Tibial nerve (tissue), 4 donors: ENCODE results near the gene TSGA10. TPM values are rescaled to one million over a fixed set of nuclear protein-coding genes. Genes with fewer than 3 reads are reported as not detected.

Experiments used
- DNase-seq, 2 donors: peaks; one replicate each; pipeline ENCODE4 v3.0.0-alpha.2; 2019; ENCODE audit warnings: low spot score in 2 of 2
- H3K27ac ChIP-seq, 4 donors: fragments of 200-600 bp; sonication (generic) in 3 of 4; one replicate each; pipeline ENCODE4 v1.5.1; 2017 to 2019; ENCODE audit warnings: mild to moderate bottlenecking in 1 of 4
- H3K27me3 ChIP-seq, 2 donors: fragments of 200-600 bp; sonication (generic) in 1 of 2; one replicate each; pipeline versions ENCODE4 v1.5.1 to v1.6.0; 2017 to 2019
- H3K36me3 ChIP-seq, 3 donors: fragments of 200-600 bp; sonication (generic); one replicate each; pipeline ENCODE4 v1.5.1; 2018 to 2019
- H3K4me1 ChIP-seq, 4 donors: fragments of 200-600 bp; sonication (generic) in 3 of 4; one replicate each; pipeline ENCODE4 v1.5.1; 2017 to 2019
- H3K4me3 ChIP-seq, 4 donors: fragments of 200-600 bp; sonication (generic) in 3 of 4; one replicate each; pipeline ENCODE4 v1.5.1; 2017 to 2019; ENCODE audit warnings: mild to moderate bottlenecking in 1 of 4, moderate library complexity in 1 of 4
- H3K9me3 ChIP-seq, 4 donors: fragments of 200-600 bp; sonication (generic) in 3 of 4; one replicate each; pipeline ENCODE4 v1.5.1; 2017 to 2019
- EP300 ChIP-seq, 2 donors: sonication (generic); formaldehyde crosslinking; IDR thresholded peaks; one replicate each; pipeline ENCODE4 v1.6.1; 2017; ENCODE audit warnings: antibody characterized with exemption in 2 of 2, mild to moderate bottlenecking in 1 of 2
- POLR2A ChIP-seq, 2 donors: fragments of 450-650 bp; IDR thresholded peaks; one replicate each; pipeline ENCODE4 v1.6.1; 2017; ENCODE audit warnings: antibody characterized with exemption in 2 of 2, mild to moderate bottlenecking in 2 of 2, moderate library complexity in 2 of 2
- WGBS, 2 donors: methylation state at CpG; one replicate each; pipeline ENCODE4 v1.1.5; 2018; 5-methylcytosine and 5-hydroxymethylcytosine counted together
- total RNA-seq, 4 donors: library from RNA; depleted of rRNA; stranded (reverse); fragments of >200 nt; gene quantifications; one replicate each; pipeline ENCODE4 v1.1.0, GENCODE V29; 2016
- TF ChIP-seq, protein P1 (sequence below), 5 experiments: fragments of 200-600 bp in 3 of 5; fragments of 450-650 bp in 2 of 5; sonication (generic) in 3 of 5; IDR thresholded peaks; one replicate each; pipeline ENCODE4 v1.5.1; 2016 to 2019; ENCODE audit warnings: antibody characterized with exemption in 5 of 5, mild to moderate bottlenecking in 3 of 5, moderate library complexity in 2 of 5

The TSGA10 gene
- total RNA-seq, 4 donors from 2014 or later, result 6.5 to 12.9 (median 10.0) TPM

DNA sequence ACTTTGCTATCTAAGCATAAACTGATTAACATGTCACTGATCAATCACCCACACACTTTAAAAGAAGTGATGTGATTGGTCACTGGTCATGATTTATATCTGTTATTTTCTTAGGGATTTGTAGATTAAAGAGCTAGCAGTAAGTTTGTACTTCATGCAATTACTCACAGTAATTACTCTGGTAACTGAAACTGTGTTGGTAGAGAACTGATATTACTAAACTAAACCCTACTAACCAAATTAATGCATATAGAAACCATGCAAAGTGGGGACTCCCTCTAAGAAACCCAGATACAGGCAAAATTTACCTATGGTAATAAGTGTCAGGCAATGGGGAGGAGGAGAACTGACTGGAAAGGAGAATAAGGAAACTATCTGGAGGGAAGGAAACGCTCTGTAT, 58.0 kb downstream of the TSGA10 start:
- WGBS, 2 donors, result 85 to 89% methylated on average over 1 of the region's 1 CpG

DNA sequence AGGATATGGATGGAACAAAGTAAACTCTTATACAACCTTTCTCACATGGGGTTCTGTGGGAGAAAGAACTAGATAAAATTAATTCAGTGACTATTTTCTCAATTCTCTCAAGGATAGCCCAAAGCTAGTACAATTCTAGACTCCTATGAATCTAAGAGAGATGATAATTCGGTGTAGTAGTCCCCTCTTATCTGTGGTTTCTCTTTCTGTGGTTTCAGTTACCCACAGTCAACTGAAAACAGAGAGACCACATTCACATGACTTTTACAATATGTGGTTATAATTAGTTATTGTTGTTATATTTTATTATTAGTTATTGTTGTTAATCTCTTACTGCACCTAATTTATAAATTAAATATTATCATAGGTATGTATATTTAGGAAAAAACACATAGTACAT, 66.7 kb downstream of the TSGA10 start:
- no peak for DNase-seq
- TF ChIP-seq, protein P1, sequence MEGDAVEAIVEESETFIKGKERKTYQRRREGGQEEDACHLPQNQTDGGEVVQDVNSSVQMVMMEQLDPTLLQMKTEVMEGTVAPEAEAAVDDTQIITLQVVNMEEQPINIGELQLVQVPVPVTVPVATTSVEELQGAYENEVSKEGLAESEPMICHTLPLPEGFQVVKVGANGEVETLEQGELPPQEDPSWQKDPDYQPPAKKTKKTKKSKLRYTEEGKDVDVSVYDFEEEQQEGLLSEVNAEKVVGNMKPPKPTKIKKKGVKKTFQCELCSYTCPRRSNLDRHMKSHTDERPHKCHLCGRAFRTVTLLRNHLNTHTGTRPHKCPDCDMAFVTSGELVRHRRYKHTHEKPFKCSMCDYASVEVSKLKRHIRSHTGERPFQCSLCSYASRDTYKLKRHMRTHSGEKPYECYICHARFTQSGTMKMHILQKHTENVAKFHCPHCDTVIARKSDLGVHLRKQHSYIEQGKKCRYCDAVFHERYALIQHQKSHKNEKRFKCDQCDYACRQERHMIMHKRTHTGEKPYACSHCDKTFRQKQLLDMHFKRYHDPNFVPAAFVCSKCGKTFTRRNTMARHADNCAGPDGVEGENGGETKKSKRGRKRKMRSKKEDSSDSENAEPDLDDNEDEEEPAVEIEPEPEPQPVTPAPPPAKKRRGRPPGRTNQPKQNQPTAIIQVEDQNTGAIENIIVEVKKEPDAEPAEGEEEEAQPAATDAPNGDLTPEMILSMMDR (IDR thresholded peaks at IDR 0.05), result no peak
- no peak for TF ChIP-seq POLR2A (IDR thresholded peaks at IDR 0.05)
- no peak for TF ChIP-seq EP300 (IDR thresholded peaks at IDR 0.05)
- Histone ChIP-seq H3K9me3 (peaks cover 0 to under 1% (median 0%) of the 10 kb centered on the region in 4 donors), H3K27me3 (no peaks in the 10 kb centered on the region), H3K36me3 (no peaks in the 10 kb centered on the region), H3K4me3 (no peak overlapping the region), H3K27ac (no peak overlapping the region), H3K4me1 (no peaks in the 10 kb centered on the region)
- WGBS, 2 donors, result 71 to 86% methylated on average over 1 of the region's 1 CpG

More for the DNA sequence above, 58.0 kb downstream of the TSGA10 start:
- TF ChIP-seq EP300 (IDR thresholded peaks at IDR 0.05), result no peak
- TF ChIP-seq POLR2A (IDR thresholded peaks at IDR 0.05), result no peak
- TF ChIP-seq, protein P1 (IDR thresholded peaks at IDR 0.05), result no peak
- H3K9me3 ChIP-seq, result peaks cover 0 to 13% (median 0%) of the 10 kb centered on the region in 4 donors
- no peaks in the 10 kb centered on the region for H3K36me3 ChIP-seq
- peaks cover 0 to under 1% (median 0%) of the 10 kb centered on the region in 4 donors for H3K4me1 ChIP-seq
- H3K4me3 ChIP-seq, result no peak overlapping the region
- no peak for DNase-seq
- no peak overlapping the region for H3K27ac ChIP-seq
- H3K27me3 ChIP-seq, result no peaks in the 10 kb centered on the region

DNA sequence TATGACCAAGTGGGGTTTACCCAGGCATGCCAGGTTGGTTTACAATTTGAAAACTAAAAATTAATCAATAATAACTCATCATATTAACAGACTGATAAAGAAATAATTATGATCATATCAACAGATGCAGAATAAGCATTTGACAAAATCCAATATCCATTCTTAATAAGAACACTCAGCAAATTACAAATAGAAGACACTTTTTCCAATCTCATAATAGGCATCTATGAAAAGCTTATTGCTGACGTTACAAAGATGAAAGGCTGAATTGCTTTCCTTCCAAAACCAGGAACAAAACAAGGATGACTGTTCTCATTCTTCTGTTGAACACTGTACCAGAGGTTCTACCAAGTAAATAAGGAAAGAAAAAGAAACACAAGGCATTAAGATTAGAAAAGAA, 68.4 kb downstream of the TSGA10 start:
- DNase-seq, result no peak
- no peaks in the 10 kb centered on the region for H3K36me3 ChIP-seq
- TF ChIP-seq, protein P1 (IDR thresholded peaks at IDR 0.05), result no peak
- TF ChIP-seq EP300 (IDR thresholded peaks at IDR 0.05), result no peak
- no peak for TF ChIP-seq POLR2A (IDR thresholded peaks at IDR 0.05)
- H3K4me1 ChIP-seq, result no peaks in the 10 kb centered on the region
- H3K4me3 ChIP-seq, result no peak overlapping the region
- H3K27ac ChIP-seq, result no peak overlapping the region
- WGBS, 2 donors, result 47 to 50% methylated on average over 1 of the region's 1 CpG
- H3K9me3 ChIP-seq, result no peaks in the 10 kb centered on the region
- peaks cover 0 to 6% of the 10 kb centered on the region in 2 donors for H3K27me3 ChIP-seq

DNA sequence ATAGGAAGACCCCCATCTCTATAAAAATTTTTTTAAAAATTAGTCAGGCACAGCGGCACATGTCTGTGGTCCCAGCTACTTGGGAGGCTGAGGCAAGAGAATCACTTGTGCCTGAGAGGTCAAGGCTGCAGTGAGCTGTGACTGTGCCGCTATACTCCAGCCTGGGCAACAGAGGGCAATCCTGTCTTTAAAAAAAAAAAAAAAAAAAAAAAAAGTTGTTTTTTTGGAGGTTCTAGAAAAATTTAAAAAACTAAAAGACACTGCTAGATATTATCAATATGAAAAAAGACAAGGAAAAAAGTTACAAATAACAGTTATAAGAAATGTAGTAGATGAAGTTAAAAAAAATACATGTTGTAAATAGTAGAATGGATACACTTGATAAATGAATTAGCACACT, 69.3 kb downstream of the TSGA10 start:
- no peaks in the 10 kb centered on the region for H3K9me3 ChIP-seq
- no peaks in the 10 kb centered on the region for H3K36me3 ChIP-seq
- no peak overlapping the region for H3K4me3 ChIP-seq
- no peak overlapping the region for H3K27ac ChIP-seq
- H3K27me3 ChIP-seq, result peaks cover 0 to 6% of the 10 kb centered on the region in 2 donors
- TF ChIP-seq, protein P1 (IDR thresholded peaks at IDR 0.05), result no peak
- no peak for TF ChIP-seq POLR2A (IDR thresholded peaks at IDR 0.05)
- TF ChIP-seq EP300 (IDR thresholded peaks at IDR 0.05), result no peak
- no peak for DNase-seq
- no peaks in the 10 kb centered on the region for H3K4me1 ChIP-seq
- WGBS, 2 donors, result 67 to 84% methylated on average over 2 of the region's 2 CpGs

DNA sequence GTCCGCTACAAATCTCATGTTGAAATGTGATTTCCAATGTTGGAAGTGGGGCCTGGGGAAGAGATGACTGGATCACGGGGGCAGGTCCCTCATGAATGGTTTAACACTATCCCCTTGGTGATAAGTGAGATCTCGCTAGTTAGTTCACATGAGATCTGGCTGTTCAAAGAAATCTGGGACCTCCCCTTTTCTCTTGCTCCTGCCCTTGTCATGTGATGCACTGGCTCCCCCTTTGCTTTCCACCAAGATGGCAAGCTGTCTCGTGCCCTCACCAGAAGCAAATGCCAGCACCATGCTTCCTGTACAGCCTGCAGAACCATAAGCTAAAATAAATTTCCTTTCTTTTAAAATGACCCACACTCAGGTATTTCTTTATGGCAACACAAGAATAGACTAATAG, 70.5 kb downstream of the TSGA10 start:
- Histone ChIP-seq H3K4me1 (no peaks in the 10 kb centered on the region), H3K27me3 (peaks cover 0 to 6% of the 10 kb centered on the region in 2 donors), H3K27ac (no peak overlapping the region), H3K36me3 (no peaks in the 10 kb centered on the region), H3K4me3 (no peak overlapping the region), H3K9me3 (no peaks in the 10 kb centered on the region)
- 65 to 76% methylated on average over 4 of the region's 4 CpGs for WGBS, 2 donors
- no peak for DNase-seq
- TF ChIP-seq, protein P1 (IDR thresholded peaks at IDR 0.05), result no peak
- TF ChIP-seq EP300 (IDR thresholded peaks at IDR 0.05), result no peak
- TF ChIP-seq POLR2A (IDR thresholded peaks at IDR 0.05), result no peak
